IPS DF 4.7 (cell line): Measurements from ENCODE around the gene MEMO1.

Experiments used
- DNase-seq: peaks from one replicate; pipeline ENCODE4 v3.0.0-alpha.2; 2013; ENCODE audit warnings: low spot score; ENCODE audit errors: extremely low read depth

The MEMO1 gene

DNA sequence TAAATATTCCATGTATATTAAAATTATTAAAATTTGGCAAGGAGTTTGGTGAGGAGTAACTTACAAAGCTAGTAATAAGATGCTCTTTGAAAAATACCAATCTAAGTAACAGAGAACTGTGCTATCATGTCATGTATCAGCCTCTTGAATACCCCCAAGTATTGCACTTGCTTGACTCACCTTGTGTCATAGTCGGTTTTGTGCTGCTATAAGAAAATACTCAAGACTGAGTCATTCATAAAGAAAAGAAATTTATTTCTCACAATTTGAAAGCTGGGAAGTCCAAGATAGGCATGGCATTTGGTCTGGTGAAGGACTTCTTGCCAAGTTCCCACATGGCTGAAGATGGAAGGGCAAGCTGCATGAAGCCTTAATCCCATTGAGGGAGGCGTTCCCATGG lies 179.2 kb downstream of the MEMO1 start:
- DNase-seq = no peak

DNA sequence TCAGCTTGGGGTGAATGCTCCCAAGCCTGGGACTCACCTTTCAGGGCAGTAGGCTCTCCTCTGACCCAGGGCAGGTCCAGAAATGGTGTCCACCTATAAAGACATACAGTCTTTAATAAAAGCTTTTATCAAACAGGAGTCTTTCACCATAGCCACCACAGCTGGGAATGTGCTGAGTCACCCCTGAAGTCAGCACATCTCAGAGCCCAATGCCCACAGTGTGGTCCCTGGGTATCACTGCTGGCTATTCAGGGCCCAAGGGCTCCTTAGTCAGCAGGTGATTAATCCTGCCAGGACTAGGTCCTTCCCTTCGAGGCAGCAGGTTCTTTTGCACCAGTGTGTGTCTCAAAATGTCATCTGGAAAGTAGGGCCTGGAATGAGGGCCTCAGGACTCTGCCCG lies 181.9 kb downstream of the MEMO1 start:
- no peak for DNase-seq

DNA sequence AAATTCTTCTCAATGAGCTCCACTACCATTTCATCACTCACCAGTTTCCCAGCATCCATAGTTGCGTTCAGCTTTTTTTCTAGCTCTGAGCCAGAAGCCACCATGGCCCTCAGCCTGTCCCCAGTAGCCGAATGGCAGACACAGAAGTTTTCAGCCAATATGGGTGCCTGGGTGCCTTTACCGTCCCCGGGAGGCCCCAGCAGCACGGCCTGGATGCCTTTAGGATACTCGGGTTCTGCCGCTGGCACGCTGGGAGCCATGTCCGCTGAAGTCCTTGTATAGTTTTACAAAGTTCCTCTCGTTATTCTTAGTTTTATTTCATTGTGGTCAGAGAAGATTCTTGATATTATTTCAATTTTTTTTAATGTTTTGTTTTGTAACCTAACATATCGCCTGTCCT lies 187.2 kb downstream of the MEMO1 start:
- DNase-seq = no peak

DNA sequence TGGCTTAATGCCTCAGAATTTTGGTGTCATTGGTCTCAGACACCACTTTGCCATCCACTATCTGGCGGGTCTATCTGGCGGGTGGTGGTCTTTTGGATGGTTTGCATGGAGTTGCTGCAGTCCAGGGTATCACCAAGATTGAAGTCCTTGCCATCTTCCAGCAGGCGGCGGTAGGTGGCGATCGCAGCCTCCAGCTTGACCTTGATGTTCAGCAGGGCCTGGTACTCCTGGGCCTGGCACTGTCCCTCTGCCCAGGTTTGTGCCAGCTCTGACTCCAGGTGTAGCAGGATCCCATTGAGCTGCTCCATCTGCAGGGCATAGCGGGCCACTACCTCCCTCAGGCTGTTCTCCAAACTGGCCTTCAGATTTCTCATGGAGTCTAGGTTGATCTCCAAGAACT lies 188.2 kb downstream of the MEMO1 start:
- no peak for DNase-seq
